Ecto neural progenitor cell (in vitro differentiated cells): Measurements from ENCODE around the gene FRRS1L.
"Not testable (repeated sequence)": the region's sequence is repeated elsewhere in the genome, so short reads cannot be mapped to it uniquely, and the experiment has no call there.

Source experiments
- DNase-seq: peaks from one replicate; pipeline ENCODE4 v3.0.0-alpha.2; 2018; ENCODE audit warnings: low spot score

Gene FRRS1L

DNA sequence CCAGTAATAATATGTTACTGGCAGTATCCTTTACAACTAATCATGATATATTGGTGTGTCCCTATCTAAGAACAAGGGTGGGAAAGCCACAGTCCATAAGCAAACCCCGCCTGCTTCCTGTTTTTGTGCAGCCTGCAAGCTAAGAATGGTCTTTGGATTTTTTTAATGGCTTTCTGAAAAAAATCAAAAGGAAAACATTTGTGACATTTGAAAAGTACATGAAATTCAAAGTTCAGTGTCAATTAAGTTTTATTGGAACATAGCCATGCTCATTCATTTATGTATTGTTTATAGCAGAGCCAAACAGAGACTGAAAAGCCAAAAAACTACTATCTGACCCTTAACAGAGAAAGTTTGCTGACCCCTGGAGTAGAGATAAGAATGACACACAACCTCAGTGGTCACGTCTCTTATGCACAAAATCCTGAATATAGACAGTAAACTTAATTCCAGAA, 34.5 kb downstream of the FRRS1L start:
- no peak for DNase-seq

DNA sequence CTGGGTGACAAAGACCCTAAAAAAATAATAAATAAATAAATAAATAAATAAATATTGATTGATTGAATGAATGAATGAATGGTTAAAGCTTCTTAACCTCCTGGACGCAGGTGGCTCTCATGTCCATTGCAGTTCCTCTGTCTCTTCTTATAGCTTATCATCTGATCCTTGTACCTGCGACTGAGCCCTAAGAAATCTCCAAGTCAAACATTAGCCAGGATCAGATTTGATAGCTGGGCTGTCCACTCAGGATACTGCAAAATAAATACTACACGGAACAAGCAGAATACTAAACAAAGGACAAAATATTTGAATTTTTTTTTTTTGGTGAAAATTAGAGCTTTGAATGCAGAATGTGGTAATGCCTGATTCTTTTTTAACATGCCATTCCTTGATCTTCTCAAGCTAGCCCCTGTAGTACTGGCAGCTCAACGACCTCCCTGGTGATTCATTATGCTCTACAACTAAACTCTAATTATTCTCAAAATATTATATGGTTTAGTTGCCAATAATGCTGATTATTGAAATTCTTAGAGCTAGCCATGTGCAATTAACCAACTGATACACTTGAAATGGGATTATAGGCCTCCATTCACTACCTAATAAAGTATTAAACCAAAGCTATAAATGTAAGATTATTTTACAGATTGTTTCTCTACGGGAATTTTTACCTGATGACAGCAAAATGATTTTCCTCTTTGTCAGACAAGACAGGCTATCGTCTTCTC, 37.4 kb downstream of the FRRS1L start:
- DNase-seq: no peak

DNA sequence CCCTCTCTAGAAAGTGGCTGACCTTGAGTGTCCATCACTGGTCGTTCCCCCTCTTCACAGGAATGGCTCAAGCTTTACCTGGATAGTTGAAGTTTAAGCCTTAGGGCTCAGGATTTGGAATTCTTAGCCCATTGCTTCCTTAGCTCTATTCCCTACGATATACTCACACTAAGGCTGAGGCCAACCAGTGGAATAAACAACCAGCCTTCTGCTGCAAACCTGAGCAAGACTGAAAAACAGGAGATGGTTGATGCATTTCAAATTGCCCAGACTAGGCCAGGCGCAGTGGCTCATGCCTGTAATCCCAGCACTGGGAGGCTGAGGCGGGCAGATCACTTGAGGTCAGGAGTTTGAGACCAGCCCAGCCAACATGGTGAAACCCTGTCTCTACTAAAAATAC, 40.4 kb downstream of the FRRS1L start:
- not testable (repeated sequence) for DNase-seq

DNA sequence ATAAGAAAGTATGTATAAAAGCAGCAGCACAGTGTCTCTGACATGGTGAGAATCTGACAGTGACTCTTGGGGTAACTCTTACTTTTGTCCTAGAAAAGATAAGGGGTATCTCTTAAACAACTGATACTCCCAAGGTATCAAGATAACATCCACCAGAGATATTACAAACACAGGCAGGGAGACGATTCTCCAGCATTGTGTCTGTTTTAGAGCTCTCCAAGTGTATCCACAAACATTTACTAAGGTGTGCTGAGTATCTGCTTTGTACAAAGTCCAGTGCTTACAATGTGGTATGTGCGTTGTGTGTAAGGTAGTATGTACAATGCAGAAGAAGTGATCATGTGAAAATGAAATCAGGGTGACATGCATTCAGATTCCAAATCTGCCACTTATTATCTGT, 42.9 kb downstream of the FRRS1L start:
- DNase-seq: no peak

DNA sequence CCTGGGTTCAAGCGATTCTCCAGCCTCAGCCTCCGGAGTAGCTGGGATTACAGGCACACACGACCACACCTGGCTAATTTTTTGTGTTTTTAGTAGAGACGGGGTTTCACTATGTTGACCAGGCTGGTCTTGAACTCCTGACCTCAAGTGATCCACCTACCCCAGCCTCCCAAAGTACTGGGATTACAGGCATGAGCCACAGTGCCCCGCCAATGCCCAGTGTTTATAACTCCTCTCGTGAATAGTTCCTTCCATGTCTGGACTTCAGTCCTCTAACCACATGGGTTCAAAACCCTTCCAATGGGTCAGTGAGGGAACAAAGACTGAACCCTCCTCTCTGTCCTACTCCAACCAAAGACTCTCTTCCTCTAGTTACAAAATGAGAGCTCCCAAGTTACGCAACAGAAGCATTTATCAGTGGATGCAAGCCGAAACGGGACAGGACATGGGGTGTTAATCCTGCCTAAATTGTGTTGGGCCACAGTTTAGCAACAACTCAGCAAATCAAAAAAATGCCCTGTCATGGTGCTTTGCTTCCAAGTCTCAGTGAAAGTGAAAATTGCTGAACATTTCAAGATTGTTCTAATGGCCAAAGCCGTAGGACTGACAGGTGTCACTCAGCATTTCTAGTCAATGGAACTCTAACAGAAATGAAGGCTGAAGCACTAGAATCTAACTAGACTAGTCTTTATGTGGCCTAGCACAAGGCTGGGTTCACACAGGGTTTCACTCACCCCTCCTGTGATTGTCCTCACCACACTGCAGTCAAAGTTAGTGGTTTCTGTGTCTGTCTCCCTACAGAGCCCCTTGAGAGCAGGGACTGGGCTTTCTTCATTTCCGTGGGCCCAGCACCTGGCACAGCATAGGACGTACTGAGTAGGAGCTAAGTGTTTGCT, 44.1 kb downstream of the FRRS1L start:
- no peak for DNase-seq

DNA sequence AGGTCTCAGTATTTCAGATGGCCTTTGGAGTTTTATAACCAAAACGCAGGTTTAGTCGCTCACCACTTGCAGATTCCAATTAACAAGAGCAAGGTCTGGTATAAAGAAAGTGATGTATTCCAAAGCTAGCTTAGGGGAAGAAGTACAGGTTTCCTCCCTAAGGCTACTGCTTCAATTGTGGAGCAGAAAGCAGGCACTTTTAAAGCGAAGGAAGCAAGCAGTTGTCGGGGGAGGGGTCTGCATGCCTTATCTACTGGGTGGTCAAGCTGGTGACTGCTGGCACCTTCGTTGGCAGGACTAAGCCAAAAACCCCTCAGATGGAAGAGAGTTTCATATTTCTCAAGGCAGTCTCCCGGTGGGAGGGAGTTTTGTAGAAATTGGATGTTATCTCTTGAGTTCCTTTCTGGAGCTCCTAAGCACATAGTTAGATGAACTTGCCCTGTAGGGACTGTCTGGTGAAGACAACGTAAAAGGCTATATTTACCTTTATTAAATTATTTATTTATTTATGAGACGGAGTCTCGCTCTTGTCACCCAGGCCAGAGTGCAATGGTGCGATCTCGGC, 45.7 kb downstream of the FRRS1L start:
- no peak for DNase-seq

DNA sequence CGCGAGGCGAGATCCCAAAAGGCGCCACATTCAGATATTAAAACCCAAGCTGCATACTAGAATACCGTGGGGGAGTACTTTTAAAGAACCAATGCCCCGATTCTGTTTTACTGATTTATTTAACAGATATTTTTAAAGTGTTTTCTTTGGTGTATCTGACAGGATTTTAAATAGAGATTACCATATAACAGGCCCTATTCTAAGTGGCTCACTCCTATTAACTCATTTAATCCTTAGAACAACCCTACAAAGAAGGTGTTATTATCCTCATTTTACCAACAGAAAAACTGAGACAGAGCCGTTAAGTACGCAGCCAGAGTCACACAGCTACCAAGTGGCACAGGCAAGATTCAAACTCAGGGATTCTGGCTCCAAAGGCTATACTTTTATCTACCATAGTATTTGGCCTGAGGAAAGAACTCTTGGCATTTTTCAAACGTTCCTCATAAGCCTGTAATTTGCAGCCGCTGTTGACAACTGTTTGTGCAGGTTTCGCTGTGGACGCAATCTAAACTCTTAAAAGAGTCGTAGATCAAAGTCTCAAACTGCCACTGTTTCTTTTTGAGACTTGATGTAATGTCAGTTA, 46.8 kb downstream of the FRRS1L start:
- no peak for DNase-seq

DNA sequence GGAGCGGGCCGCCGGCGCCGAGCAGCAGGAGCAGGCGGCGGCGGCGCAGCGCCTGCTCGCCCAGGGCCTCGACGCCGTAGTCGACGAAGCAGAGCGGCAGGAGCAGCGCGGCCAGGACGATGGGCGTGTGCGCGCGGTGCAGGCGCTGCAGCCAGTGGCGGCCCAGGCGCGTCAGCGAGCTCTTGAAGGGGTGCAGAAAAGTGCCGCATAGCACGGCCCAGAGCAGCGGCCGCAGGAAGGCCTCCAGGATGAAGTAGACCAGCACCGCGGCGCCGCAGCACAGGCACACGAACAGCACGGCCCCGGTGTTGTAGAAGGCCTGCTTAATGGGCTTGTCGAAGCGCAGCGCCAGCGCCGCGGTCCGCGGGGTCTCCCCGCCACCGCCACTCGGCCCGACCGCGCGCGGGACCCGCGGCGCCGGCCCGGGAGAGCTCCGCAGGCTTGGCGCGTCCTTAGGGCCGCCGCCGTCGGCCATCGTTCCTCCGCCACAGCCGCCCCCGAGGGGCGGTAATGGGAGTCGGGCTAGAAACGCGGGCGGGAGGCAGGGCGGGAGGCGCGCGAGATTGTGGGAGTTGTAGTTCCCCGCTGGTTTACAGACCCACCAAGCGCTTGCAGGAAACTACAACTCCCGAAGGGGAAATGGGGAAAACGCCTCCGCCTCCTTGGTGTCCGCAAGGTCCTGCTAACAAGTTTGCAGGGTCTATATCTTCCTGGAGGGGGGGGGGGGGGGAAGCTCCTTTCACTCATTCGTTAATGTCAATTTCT, 47.4 kb downstream of the FRRS1L start, which contains the start of gene TMEM245:
TSS of gene TMEM245 (minus strand) at position 509 of the 765 bp plus-strand sequence. CDS start at position 475, 34 bp downstream.
- peak; percentile 96 for DNase-seq

DNA sequence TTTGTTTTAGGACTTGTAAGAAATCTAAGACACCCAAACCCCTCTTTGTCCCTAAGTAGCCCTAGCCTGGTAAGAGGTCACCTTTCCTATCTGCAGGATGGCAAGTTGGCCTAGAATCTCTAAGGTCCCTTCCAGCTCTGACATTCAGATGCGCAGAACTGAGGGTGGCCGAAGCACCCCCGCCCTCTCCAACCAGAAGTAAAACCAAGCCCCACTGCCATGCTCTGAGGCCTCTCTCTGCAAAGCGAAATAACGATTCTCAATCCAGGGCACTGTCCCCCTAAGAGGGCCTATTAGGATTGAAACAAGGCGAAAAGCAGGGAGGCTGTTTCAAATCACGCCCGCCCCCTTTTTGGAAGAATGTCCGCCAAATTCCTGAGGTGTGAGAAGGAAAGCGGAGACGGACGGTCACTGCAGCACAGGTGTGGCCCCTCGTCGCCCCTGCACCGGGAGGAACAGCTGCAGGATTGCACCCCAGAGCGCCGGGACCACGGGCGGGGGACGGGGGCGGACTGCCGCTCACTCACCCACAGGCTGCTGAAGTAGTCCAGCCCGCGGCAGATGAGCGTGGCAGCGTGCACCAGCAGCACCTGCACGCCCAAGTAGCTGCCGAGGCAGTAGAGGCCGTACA, 48.1 kb downstream of the FRRS1L start:
- no peak for DNase-seq

DNA sequence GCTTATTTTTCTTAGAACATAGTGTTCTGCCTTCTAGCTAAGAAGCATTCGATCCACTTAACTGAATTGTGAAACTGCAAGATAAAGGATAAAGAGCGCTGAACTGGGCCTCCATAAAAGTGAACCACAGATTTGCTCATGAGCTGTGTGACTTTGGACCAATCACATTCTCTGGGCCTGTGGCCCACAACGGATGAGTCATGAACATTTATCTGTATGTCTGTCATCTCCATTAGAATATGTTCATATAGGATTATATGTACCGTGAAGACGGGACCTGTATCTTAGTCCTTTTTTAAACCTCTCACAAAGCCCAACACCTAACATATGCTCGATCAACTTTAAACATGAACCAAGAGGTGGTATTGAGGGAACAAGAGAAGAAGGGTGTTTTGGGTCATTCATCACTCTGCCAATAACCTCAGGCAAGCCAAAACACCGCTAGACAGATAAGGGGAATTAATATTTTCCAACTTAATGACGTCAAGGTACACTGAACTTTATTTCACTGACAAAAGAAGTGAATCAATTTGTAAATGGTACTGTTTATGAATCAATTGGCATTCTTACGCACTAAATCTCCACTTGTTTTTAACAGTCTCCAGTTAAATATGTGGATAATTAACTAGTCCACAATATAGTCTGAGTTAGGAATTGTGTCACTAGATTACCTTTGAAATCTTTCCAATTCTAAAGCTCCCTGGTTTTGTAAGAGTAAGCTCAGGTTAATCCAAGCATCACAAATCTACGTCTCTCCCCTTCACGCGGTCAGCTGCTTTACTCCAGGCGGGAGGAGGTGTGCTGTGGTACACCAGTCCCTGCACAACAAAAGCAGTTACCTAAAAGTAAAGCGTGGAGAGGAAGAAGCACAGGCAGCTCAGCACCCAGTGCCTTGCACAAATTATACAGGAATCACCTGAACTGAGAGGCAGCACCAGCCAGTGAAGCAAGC, 48.9 kb downstream of the FRRS1L start:
- no peak for DNase-seq

DNA sequence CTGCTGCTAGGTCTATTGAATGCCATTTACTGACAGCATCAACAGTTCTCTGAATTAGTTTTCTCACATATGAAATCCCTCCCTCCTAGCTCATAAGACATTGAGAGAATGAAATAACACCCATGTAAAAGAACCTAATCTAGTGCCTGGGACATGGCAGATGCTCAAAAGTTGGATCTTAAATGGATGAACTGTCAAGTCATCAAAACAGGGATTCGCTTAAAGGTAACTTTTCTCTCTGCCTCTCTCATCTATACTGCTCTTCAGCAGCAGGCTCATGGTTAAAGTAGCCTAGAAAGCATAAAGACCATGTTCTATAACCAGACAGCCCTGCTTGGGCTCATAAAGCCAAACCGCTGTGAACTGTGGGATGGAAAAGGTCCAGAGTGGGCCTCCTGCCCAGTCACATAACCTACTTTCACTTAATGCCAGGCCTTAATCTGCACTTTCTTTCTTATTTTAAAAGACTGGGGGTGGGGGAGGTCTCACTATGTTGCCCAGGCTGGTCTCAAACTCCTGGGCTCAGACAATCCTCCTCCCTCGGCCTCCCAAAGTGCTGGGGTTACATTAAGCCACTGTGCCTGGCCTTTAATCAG, 51.0 kb downstream of the FRRS1L start:
- no peak for DNase-seq

DNA sequence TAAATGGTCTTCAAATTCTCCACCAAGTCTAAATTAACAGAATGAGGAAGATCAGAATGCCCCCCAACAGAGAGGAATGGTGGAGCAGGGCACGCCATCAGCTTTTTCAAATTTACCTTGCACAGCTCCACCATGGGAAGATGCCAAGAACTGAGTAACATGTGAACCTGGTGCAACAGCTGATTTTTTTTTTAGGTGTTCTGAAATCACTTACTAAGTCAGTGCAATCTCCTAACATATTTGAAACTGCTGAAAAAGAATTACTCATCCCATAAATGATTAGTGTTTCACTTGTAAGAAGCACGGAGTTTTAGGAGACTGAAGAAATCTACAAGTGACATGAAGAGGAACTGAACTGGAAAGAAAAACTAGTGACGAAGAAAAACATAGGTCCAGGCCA, 52.4 kb downstream of the FRRS1L start:
- DNase-seq: no peak

DNA sequence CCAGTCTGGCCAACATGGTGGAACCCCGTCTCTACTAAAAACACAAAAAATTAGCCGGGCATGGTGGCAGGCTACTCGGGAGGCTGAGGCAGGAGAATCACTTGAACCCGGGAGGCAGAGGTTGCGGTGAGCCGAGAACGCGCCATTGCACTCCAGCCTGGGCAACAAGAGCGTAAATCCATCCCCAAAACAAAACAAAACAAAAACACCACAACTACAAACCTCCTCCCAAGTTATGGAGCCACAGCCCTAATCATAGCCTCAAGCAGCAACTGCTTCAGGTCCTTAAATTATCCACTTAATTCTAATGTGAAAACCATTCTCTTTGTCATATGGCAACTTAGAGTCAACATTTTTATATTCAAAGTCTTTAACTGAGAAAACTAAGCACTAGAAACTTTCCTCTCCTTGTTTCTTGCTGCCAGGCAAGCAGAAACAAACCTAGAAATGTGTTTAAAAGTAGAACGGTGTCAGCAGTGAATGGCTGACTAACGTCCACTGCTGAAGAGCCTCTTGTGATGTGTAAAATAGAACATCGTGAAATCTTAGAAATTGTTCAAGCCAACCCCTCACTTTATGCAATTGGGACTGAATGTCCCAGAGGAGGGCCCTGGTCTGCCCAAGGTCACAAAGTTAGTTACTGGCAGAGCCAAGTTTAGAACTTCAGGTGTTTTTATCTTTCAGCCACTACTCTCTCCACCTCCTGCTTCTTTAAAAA, 53.0 kb downstream of the FRRS1L start:
- no peak for DNase-seq

DNA sequence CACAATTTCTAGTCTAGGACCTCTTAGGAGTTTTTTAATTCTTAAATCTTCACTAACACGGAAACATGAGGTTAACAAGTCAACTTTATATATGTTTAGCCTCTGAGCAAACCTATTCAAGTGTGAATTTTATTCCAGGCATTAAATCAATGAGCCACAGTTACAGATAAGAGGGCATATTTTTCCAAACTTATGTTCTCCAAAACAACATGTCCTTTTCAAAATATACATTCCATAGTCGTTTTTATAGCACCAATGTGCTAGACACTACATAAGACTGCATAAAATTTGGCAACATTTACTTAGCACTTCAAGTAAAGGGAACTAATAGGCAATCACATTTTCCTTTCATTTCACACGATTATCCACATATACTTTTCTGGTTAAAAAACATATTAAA, 53.8 kb downstream of the FRRS1L start:
- DNase-seq: no peak

DNA sequence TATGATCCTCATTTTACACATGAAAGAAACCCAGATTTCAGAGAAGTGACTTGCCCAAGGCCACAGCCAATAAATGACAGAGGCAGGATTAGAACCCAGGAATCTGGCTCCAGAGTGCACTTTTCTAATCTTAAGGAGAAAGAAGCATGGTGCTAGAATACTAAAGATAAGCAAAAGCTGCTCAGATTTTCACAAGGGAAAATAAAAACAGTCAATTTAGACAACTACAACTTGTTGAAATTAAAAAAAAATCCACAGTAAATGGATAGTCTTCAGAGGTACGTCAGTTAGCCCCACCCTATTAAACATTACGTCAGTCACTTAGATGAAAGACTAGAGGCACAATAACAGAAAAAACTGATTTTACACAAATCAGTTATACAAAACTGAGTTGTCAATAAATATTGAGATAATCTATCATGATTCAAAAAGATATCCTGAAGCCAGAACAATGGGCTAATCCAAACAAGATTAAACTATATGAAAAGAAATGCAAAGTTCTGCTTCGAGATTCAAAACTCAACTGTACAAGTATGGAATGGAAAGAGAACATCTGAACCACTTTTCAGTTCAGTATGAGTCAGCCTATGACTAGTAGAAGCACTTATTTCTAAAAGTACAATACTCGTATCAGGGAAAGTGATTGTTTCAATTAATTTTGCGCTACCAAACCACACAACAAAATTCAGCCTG, 56.6 kb downstream of the FRRS1L start:
- DNase-seq: no peak

DNA sequence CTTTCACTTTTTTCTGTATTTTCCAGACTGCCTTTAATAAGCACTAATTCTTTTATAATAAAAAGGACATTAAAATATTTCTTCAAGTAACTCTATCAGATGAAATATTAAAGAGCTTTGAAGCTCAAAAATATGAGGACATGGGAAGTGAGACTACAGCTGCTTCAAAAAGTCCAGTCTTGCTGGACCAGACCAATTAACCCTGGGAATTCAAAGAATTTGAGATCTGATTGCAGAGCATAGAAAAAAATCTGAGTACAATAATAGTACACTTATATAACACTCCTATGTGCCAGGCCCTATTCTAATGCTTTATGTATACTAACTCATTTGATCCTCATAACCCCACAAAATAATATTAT, 57.1 kb downstream of the FRRS1L start:
- DNase-seq: no peak

DNA sequence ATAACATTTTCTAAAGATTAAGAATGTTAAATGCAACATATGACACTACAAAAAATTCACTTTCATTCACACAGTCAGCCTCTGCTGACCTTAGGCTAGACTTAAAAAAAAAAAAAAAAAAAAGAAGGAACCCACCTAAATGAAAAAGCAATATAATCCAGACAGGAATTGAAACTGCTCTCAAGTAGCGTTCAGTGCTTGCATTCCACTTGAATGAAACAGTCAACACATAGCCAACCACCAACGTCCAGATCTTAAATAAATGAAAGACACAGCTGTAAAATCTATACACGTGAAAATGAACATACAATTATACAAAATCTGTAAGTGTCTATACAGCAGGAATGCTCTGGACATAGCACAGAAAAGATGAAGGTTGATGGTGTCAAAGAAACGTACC, 58.7 kb downstream of the FRRS1L start:
- DNase-seq: no peak
